SU-DHL-6 (cell line): ENCODE results near the gene TULP3.
A peak's percentile ranks its signal among the peaks of the same experiment; 100 is the strongest.

ENCODE experiments used
- H2AFZ ChIP-seq: fragments of 200-600 bp; sonication (generic); 2 replicates; pipeline ENCODE4 v1.6.1; 2014; ENCODE audit warnings: low read depth, mild to moderate bottlenecking, moderate library complexity, mixed read lengths, antibody characterized with exemption, low read length; ENCODE audit not compliant: severe bottlenecking
- H3F3A ChIP-seq: fragments of 200-600 bp; shearing (Covaris generic); 2 replicates; pipeline ENCODE4 v1.6.0; 2016; ENCODE audit warnings: antibody characterized with exemption, mild to moderate bottlenecking; ENCODE audit not compliant: insufficient read depth
- H3K27ac ChIP-seq: fragments of 200-600 bp; sonication (generic); 2 replicates; pipeline ENCODE4 v1.5.1; 2016; ENCODE audit warnings: low read depth, mild to moderate bottlenecking, low read length, moderate library complexity, mixed read lengths
- H3K27me3 ChIP-seq: fragments of 200-600 bp; sonication (generic), shearing (Covaris generic); 2 replicates; pipeline ENCODE4 v1.6.0; 2014; ENCODE audit warnings: mild to moderate bottlenecking, low read length
- H3K36me3 ChIP-seq: fragments of 200-600 bp; sonication (generic); 2 replicates; pipeline ENCODE4 v1.6.1; 2014; ENCODE audit warnings: mild to moderate bottlenecking, low read length, mixed read lengths
- H3K4me2 ChIP-seq: fragments of 300-600, 200-600 bp; shearing (Covaris generic), sonication (generic); 2 replicates; pipeline ENCODE4 v1.6.0; 2014; ENCODE audit warnings: low read length, low read depth, mild to moderate bottlenecking; ENCODE audit not compliant: poor library complexity, severe bottlenecking
- H3K4me3 ChIP-seq: fragments of 200-600 bp; sonication (generic); 2 replicates; pipeline ENCODE4 v1.5.1; 2014; ENCODE audit warnings: antibody characterized with exemption, low read length, mild to moderate bottlenecking, mixed read lengths; ENCODE audit not compliant: insufficient read depth, poor library complexity, severe bottlenecking
- H3K79me2 ChIP-seq: fragments of 200-600 bp; sonication (generic); 2 replicates; pipeline ENCODE4 v1.6.1; 2014; ENCODE audit warnings: mild to moderate bottlenecking, low read length, moderate library complexity; ENCODE audit not compliant: insufficient read depth
- H3K9ac ChIP-seq: fragments of 200-600 bp; sonication (generic); 2 replicates; pipeline ENCODE4 v1.7.0; 2014; ENCODE audit warnings: mild to moderate bottlenecking, low read length
- H3K9me2 ChIP-seq: fragments of 200-600 bp; sonication (generic); replicated peaks from 2 replicates; pipeline ENCODE4 v1.6.1; 2014; ENCODE audit warnings: low read length; ENCODE audit not compliant: insufficient read depth
- H3K9me3 ChIP-seq: fragments of 200-600 bp; sonication (generic); 2 replicates; pipeline ENCODE4 v1.6.1; 2014; ENCODE audit warnings: low read length, mixed read lengths; ENCODE audit not compliant: insufficient read depth
- H4K20me1 ChIP-seq: fragments of 200-600 bp; sonication (generic); 2 replicates; pipeline ENCODE4 v1.6.1; 2014; ENCODE audit warnings: low read depth, mild to moderate bottlenecking, antibody characterized with exemption, low read length, moderate library complexity, mixed read lengths
- CTCF ChIP-seq: fragments of 200-600 bp; sonication (generic); IDR thresholded peaks from one replicate; pipeline ENCODE4 v1.5.1; 2017; ENCODE audit warnings: antibody characterized with exemption, mild to moderate bottlenecking, low read length, moderate library complexity; ENCODE audit not compliant: insufficient read depth, poor library complexity, severe bottlenecking
- EZH2phosphoT487 ChIP-seq: fragments of 200-600 bp; sonication (generic), shearing (Covaris generic); conservative IDR thresholded peaks from 2 replicates; pipeline ENCODE4 v1.6.1; 2018; ENCODE audit warnings: mild to moderate bottlenecking, antibody characterized with exemption, low read length, moderate library complexity, mixed read lengths

Gene TULP3, protein sequence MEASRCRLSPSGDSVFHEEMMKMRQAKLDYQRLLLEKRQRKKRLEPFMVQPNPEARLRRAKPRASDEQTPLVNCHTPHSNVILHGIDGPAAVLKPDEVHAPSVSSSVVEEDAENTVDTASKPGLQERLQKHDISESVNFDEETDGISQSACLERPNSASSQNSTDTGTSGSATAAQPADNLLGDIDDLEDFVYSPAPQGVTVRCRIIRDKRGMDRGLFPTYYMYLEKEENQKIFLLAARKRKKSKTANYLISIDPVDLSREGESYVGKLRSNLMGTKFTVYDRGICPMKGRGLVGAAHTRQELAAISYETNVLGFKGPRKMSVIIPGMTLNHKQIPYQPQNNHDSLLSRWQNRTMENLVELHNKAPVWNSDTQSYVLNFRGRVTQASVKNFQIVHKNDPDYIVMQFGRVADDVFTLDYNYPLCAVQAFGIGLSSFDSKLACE

GRCh38 chr12:2890388-2891239 is at the start of gene TULP3:
TULP3 (plus strand) TSS chr12:2890891; CDS start chr12:2890948, 57 bp downstream.
- no peaks in the 10 kb centered on the region for H3K27me3 ChIP-seq
- H3K36me3 ChIP-seq, result 0 out of 2 replicates have a peak, but pooled peaks cover 2% of the 10 kb centered on the region
- H3K9ac ChIP-seq, result peak within 1 kb of the TSS; percentile 77
- peaks cover 28% of the 10 kb centered on the region for H3F3A ChIP-seq
- H3K9me2 ChIP-seq, result no peaks in the 10 kb centered on the region
- H2AFZ ChIP-seq, result peak within 1 kb of the TSS; percentile 96
- H3K79me2 ChIP-seq, result no peaks in the 10 kb centered on the region; the same call in 1 of the 2 replicates
- H4K20me1 ChIP-seq, result no peaks in the 10 kb centered on the region
- H3K4me3 ChIP-seq, result peak within 1 kb of the TSS; percentile 73
- H3K9me3 ChIP-seq, result no peaks in the 10 kb centered on the region
- TF ChIP-seq CTCF, result no peak
- TF ChIP-seq EZH2phosphoT487, result no peak
- H3K4me2 ChIP-seq, result peak within 1 kb of the TSS; percentile 82
- peak within 1 kb of the TSS; percentile 54 for H3K27ac ChIP-seq

- H3K36me3 ChIP-seq, result no peaks in the 10 kb centered on the region
- H3K9me3 ChIP-seq, result no peaks in the 10 kb centered on the region
- H3K4me3 ChIP-seq, result no peak overlapping the region
- no peak overlapping the region for H3K4me2 ChIP-seq
- no peaks in the 10 kb centered on the region for H3K9me2 ChIP-seq
- no peak overlapping the region for H3K27ac ChIP-seq
- no peaks in the 10 kb centered on the region for H3K79me2 ChIP-seq
- H3K27me3 ChIP-seq, result no peaks in the 10 kb centered on the region
- H4K20me1 ChIP-seq, result no peaks in the 10 kb centered on the region
- no peak overlapping the region for H3K9ac ChIP-seq
- TF ChIP-seq CTCF, result no peak
- no peak for TF ChIP-seq EZH2phosphoT487
- H2AFZ ChIP-seq, result no peak overlapping the region
- H3F3A ChIP-seq, result no peaks in the 10 kb centered on the region
Measured at GRCh38 chr12:2841056-2841650, 49.5 kb upstream of the TULP3 start.

- Histone ChIP-seq H3K9me2 (no peaks in the 10 kb centered on the region), H3K36me3 (no peaks in the 10 kb centered on the region), H3K27me3 (no peaks in the 10 kb centered on the region), H2AFZ (no peak overlapping the region), H3K9ac (no peak overlapping the region), H3K9me3 (no peaks in the 10 kb centered on the region), H3K4me2 (no peak overlapping the region), H3K79me2 (no peaks in the 10 kb centered on the region), H3K27ac (no peak overlapping the region), H3F3A (no peaks in the 10 kb centered on the region), H3K4me3 (no peak overlapping the region), H4K20me1 (no peaks in the 10 kb centered on the region)
- TF ChIP-seq EZH2phosphoT487, result no peak
- TF ChIP-seq CTCF, result no peak
Measured at GRCh38 chr12:2842948-2843347, 47.7 kb upstream of the TULP3 start.
